ENCODE data around the gene MYH11.

MYH11 gene

GRCh38 chr16:15891508-15891907 lies 34.7 kb upstream of the MYH11 start:
- H3K9ac ChIP-seq (ENCODE audit: low read length), result no peak overlapping the region
- H3K4me1 ChIP-seq (ENCODE audit: control insufficient read depth, insufficient read depth, low read length), result peaks cover 15% of the 10 kb centered on the region
- no peaks in the 10 kb centered on the region for H3K36me3 ChIP-seq (ENCODE audit: control insufficient read depth, insufficient read depth, low read length, severe bottlenecking)
- no peaks in the 10 kb centered on the region for H3K27me3 ChIP-seq (replicated peaks; ENCODE audit: control insufficient read depth, insufficient read depth, low read length)
- no peak overlapping the region for H3K4me3 ChIP-seq (ENCODE audit: low read length)
- H3K9me3 ChIP-seq (ENCODE audit: control insufficient read depth, low read length), result no peaks in the 10 kb centered on the region
- DNase-seq (ENCODE audit: low read depth), result no peak

- Histone ChIP-seq H3K9ac (ENCODE audit: low read length) (peak within 1 kb of the TSS; percentile 97), H3K27me3 (replicated peaks; ENCODE audit: control insufficient read depth, insufficient read depth, low read length) (no peaks in the 10 kb centered on the region), H3K36me3 (ENCODE audit: control insufficient read depth, insufficient read depth, low read length, severe bottlenecking) (peaks cover 5% of the 10 kb centered on the region), H3K4me1 (ENCODE audit: control insufficient read depth, insufficient read depth, low read length) (peaks cover 22% of the 10 kb centered on the region), H3K9me3 (ENCODE audit: control insufficient read depth, low read length) (no peaks in the 10 kb centered on the region), H3K4me3 (ENCODE audit: low read length) (peak within 1 kb of the TSS; percentile 98)
- peak; percentile 100 for DNase-seq (ENCODE audit: low read depth)
Observed at GRCh38 chr16:15888072-15888976, 31.5 kb upstream of the MYH11 start, which contains the start of gene CEP20. Gene CEP20 (minus strand): TSS chr16:15888603. CDS start chr16:15888585, 18 bp downstream.

- peaks cover 22% of the 10 kb centered on the region for H3K4me1 ChIP-seq (ENCODE audit: control insufficient read depth, insufficient read depth, low read length)
- peak overlapping the region; percentile 98 for H3K4me3 ChIP-seq (ENCODE audit: low read length)
- no peak for DNase-seq (ENCODE audit: low read depth)
- no peaks in the 10 kb centered on the region for H3K9me3 ChIP-seq (ENCODE audit: control insufficient read depth, low read length)
- peak overlapping the region; percentile 97 for H3K9ac ChIP-seq (ENCODE audit: low read length)
- no peaks in the 10 kb centered on the region for H3K27me3 ChIP-seq (replicated peaks; ENCODE audit: control insufficient read depth, insufficient read depth, low read length)
- H3K36me3 ChIP-seq (ENCODE audit: control insufficient read depth, insufficient read depth, low read length, severe bottlenecking), result peaks cover 14% of the 10 kb centered on the region
Observed at GRCh38 chr16:15887283-15887682, 30.5 kb upstream of the MYH11 start.

DNA sequence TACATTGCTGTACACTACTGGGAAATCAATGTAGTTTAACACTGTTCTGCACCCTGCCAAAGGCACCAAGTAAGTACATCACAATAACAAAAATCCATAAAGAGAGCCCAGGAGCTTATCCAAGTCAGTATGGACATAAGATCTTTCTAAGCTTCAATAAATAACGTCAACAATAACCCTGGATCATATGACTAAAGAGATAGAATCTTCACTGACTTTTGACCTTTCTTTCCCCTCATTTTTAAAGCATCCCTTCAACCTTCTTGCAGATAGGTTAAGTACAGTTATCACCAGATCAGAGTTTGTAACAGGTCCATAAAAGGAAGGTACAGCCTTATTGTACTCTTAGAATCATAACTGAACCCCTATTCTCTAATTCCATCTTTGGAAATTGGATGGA lies 29.2 kb upstream of the MYH11 start:
- H3K4me1 ChIP-seq (ENCODE audit: control insufficient read depth, insufficient read depth, low read length), result peaks cover 31% of the 10 kb centered on the region
- no peaks in the 10 kb centered on the region for H3K27me3 ChIP-seq (replicated peaks; ENCODE audit: control insufficient read depth, insufficient read depth, low read length)
- H3K36me3 ChIP-seq (ENCODE audit: control insufficient read depth, insufficient read depth, low read length, severe bottlenecking), result peaks cover 22% of the 10 kb centered on the region
- no peak overlapping the region for H3K4me3 ChIP-seq (ENCODE audit: low read length)
- H3K9ac ChIP-seq (ENCODE audit: low read length), result no peak overlapping the region
- no peak for DNase-seq (ENCODE audit: low read depth)
- H3K9me3 ChIP-seq (ENCODE audit: control insufficient read depth, low read length), result no peaks in the 10 kb centered on the region

DNA sequence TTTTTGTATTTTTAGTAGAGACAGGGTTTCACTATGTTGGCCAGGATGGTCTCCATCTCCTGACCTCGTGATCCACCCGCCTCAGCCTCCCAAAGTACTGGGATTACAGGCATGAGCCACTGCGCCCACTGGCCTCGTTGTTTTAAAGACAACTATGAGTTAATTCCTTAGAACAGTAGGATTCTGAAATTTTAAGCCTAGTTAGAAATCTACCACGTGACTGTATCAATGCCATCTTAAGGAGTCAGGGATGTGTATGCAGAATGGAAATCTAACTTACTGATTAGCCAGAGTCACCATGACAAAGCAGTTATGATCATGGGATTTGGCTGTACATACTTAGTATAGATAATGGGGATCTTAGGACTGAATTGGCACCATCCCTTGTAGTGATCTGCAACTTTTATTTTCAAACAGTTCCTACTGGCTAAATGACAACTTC lies 28.8 kb upstream of the MYH11 start:
- DNase-seq (ENCODE audit: low read depth), result no peak

DNA sequence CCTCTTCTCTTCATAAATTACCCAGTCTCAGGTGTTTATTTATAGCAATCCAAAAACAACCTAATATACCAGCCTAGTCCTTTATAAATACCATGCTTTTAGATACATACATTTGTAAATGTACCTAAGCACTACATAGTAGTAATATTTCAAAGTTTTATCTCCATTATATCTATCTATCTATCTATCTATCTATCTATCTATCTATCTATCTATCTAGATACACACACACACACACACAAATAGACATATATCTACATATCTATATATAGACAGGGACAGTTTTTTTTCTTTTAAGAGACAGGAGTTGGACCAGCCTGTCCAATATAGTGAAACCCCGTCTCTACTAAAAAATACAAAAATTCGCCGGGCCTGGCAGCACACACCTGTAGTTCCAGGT lies 25.7 kb upstream of the MYH11 start:
- Histone ChIP-seq H3K4me1 (ENCODE audit: control insufficient read depth, insufficient read depth, low read length) (peaks cover 51% of the 10 kb centered on the region), H3K9ac (ENCODE audit: low read length) (no peak overlapping the region), H3K27me3 (replicated peaks; ENCODE audit: control insufficient read depth, insufficient read depth, low read length) (no peaks in the 10 kb centered on the region), H3K4me3 (ENCODE audit: low read length) (no peak overlapping the region), H3K36me3 (ENCODE audit: control insufficient read depth, insufficient read depth, low read length, severe bottlenecking) (peaks cover 24% of the 10 kb centered on the region), H3K9me3 (ENCODE audit: control insufficient read depth, low read length) (no peaks in the 10 kb centered on the region)
- DNase-seq (ENCODE audit: low read depth), result no peak

More for the DNA sequence above, 28.8 kb upstream of the MYH11 start:
- Histone ChIP-seq H3K36me3 (ENCODE audit: control insufficient read depth, insufficient read depth, low read length, severe bottlenecking) (peaks cover 22% of the 10 kb centered on the region), H3K4me3 (ENCODE audit: low read length) (no peak overlapping the region), H3K9me3 (ENCODE audit: control insufficient read depth, low read length) (no peaks in the 10 kb centered on the region), H3K9ac (ENCODE audit: low read length) (no peak overlapping the region), H3K4me1 (ENCODE audit: control insufficient read depth, insufficient read depth, low read length) (peaks cover 36% of the 10 kb centered on the region), H3K27me3 (replicated peaks; ENCODE audit: control insufficient read depth, insufficient read depth, low read length) (no peaks in the 10 kb centered on the region)

GRCh38 chr16:15881794-15882379 lies 25.1 kb upstream of the MYH11 start:
- no peaks in the 10 kb centered on the region for H3K27me3 ChIP-seq (replicated peaks; ENCODE audit: control insufficient read depth, insufficient read depth, low read length)
- H3K9me3 ChIP-seq (ENCODE audit: control insufficient read depth, low read length), result no peaks in the 10 kb centered on the region
- peaks cover 30% of the 10 kb centered on the region for H3K36me3 ChIP-seq (ENCODE audit: control insufficient read depth, insufficient read depth, low read length, severe bottlenecking)
- DNase-seq (ENCODE audit: low read depth), result no peak
- no peak overlapping the region for H3K4me3 ChIP-seq (ENCODE audit: low read length)
- peaks cover 45% of the 10 kb centered on the region for H3K4me1 ChIP-seq (ENCODE audit: control insufficient read depth, insufficient read depth, low read length)
- H3K9ac ChIP-seq (ENCODE audit: low read length), result no peak overlapping the region

- H3K9ac ChIP-seq (ENCODE audit: low read length), result peak overlapping the region; percentile 81
- H3K4me1 ChIP-seq (ENCODE audit: control insufficient read depth, insufficient read depth, low read length), result peaks cover 36% of the 10 kb centered on the region
- peaks cover 30% of the 10 kb centered on the region for H3K36me3 ChIP-seq (ENCODE audit: control insufficient read depth, insufficient read depth, low read length, severe bottlenecking)
- no peak for DNase-seq (ENCODE audit: low read depth)
- no peak overlapping the region for H3K4me3 ChIP-seq (ENCODE audit: low read length)
- no peaks in the 10 kb centered on the region for H3K27me3 ChIP-seq (replicated peaks; ENCODE audit: control insufficient read depth, insufficient read depth, low read length)
- H3K9me3 ChIP-seq (ENCODE audit: control insufficient read depth, low read length), result no peaks in the 10 kb centered on the region
Observed at GRCh38 chr16:15880434-15881308, 23.8 kb upstream of the MYH11 start.

DNA sequence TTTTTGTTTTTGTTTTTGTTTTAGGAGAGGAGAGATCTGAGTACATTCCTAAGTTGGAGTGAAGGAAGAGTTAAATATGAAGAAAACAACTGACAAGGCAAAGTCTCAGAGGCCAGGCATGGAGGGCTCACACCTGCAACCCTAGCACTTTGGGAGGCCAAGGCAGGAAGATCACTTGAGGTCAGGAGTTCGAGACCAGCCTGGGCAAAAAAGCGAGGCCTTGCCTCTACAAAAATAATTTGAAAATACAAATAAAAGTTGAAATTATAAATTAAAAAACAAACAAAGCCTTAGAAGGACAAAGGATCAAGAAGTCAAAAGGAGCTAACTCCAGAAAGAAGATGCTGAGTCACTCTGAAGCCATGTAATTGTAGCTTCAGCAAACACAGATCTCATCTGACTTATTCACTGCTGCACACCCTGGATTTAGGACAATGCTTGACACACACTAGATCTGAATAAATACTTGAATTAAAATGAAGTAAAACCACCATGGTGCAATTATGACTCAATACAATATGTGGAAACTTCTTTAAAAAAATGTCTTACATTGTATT lies 22.5 kb upstream of the MYH11 start:
- peaks cover 30% of the 10 kb centered on the region for H3K36me3 ChIP-seq (ENCODE audit: control insufficient read depth, insufficient read depth, low read length, severe bottlenecking)
- peak; percentile 94 for DNase-seq (ENCODE audit: low read depth)
- peak overlapping the region; percentile 36 for H3K4me3 ChIP-seq (ENCODE audit: low read length)
- H3K27me3 ChIP-seq (replicated peaks; ENCODE audit: control insufficient read depth, insufficient read depth, low read length), result no peaks in the 10 kb centered on the region
- peaks cover 47% of the 10 kb centered on the region for H3K4me1 ChIP-seq (ENCODE audit: control insufficient read depth, insufficient read depth, low read length)
- H3K9ac ChIP-seq (ENCODE audit: low read length), result peak overlapping the region; percentile 81
- no peaks in the 10 kb centered on the region for H3K9me3 ChIP-seq (ENCODE audit: control insufficient read depth, low read length)

DNA sequence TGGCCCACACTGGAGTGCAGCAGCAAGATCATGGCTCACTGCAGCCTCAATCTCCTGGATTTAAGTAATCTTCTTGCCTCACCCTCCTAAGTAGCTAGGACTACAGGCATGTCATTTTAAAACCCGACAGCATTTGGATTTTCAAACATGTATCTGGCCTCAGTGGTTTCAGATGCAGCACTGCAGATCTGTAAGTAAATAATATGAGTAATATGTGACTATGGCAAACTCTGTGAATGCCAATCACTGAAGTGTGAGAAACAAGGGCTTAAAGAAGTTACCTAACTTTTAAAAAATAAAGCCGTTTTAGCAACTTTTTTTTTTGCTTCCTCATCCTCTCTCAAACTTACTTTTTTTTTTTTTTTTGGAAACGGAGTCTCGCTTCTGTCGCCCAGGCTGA lies 19.7 kb upstream of the MYH11 start:
- peaks cover 18% of the 10 kb centered on the region for H3K36me3 ChIP-seq (ENCODE audit: control insufficient read depth, insufficient read depth, low read length, severe bottlenecking)
- H3K4me3 ChIP-seq (ENCODE audit: low read length), result no peak overlapping the region
- no peaks in the 10 kb centered on the region for H3K27me3 ChIP-seq (replicated peaks; ENCODE audit: control insufficient read depth, insufficient read depth, low read length)
- no peak overlapping the region for H3K9ac ChIP-seq (ENCODE audit: low read length)
- no peaks in the 10 kb centered on the region for H3K9me3 ChIP-seq (ENCODE audit: control insufficient read depth, low read length)
- DNase-seq (ENCODE audit: low read depth), result no peak
- peaks cover 44% of the 10 kb centered on the region for H3K4me1 ChIP-seq (ENCODE audit: control insufficient read depth, insufficient read depth, low read length)

Data from adipocyte (in vitro differentiated cells).